AG04449 (cell line): ENCODE results near the gene KATNAL2.
A peak's percentile ranks its signal among the peaks of the same experiment; 100 is the strongest.

Source experiments
- CTCF ChIA-PET: fragments of 350-600 bp; formaldehyde crosslinking; extraction: SDS; loops from one replicate; lab custom pipeline; 2021; ENCODE audit warnings: antibody characterized with exemption; lab: Yijun Ruan, JAX
- POLR2A ChIA-PET: fragments of 400-600, 350-600 bp; formaldehyde crosslinking; extraction: SDS; loops from one replicate; lab custom pipeline; 2020; ENCODE audit warnings: antibody characterized with exemption, inconsistent platforms; lab: Yijun Ruan, JAX
- DNase-seq: peaks from one replicate; pipeline ENCODE4 v3.0.0-alpha.2; 2010; ENCODE audit warnings: low read depth, low spot score
- H3K4me3 ChIP-seq: 2 replicates; pipeline ENCODE4 v1.5.1; 2011; ENCODE audit warnings: low read depth, mild to moderate bottlenecking, control low read depth, low read length
- TF ChIP-seq, protein P1 (sequence below): IDR thresholded peaks from one replicate; pipeline ENCODE4 v1.5.1; 2011; ENCODE audit warnings: mild to moderate bottlenecking, moderate library complexity, low read length, control low read depth, inconsistent platforms; ENCODE audit not compliant: insufficient read depth; ENCODE audit errors: missing control alignments

KATNAL2 gene

DNA sequence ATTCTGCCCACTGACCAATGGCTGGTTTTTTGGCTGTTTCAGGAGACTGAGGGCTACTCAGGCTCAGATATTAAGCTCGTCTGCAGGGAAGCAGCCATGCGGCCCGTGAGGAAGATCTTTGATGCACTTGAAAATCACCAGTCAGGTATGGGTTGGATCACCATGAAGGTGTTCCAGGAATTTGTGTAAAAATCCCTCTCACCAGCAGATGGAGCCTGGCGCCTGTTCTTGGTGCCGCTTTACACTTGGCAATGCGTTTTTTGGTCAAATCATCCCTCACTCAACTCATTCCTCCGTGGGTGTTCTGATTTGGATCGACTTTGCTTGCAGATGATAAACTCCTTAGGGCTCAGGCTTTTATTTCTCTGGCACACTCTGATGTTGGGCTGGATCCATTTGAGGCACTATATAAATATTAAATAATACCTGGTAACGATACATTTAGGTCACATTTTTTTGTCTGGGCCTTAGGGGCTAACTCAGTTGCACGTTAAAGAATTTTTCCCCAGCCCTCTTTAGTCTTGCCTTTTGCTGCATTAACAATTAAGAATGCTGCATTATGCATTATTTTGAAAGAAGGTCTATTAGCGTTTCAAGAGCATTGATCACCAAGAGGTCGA, 182.9 kb downstream of the KATNAL2 start:
- CTCF ChIA-PET: interaction anchor here (0.7 to 10.5 kb wide), 19 partner anchors 9 to 655 kb away, joined by 3 to 187 read pairs (median 4); no protein-coding TSS in a partner anchor
- no peak overlapping the region for H3K4me3 ChIP-seq
- TF ChIP-seq, protein P1, sequence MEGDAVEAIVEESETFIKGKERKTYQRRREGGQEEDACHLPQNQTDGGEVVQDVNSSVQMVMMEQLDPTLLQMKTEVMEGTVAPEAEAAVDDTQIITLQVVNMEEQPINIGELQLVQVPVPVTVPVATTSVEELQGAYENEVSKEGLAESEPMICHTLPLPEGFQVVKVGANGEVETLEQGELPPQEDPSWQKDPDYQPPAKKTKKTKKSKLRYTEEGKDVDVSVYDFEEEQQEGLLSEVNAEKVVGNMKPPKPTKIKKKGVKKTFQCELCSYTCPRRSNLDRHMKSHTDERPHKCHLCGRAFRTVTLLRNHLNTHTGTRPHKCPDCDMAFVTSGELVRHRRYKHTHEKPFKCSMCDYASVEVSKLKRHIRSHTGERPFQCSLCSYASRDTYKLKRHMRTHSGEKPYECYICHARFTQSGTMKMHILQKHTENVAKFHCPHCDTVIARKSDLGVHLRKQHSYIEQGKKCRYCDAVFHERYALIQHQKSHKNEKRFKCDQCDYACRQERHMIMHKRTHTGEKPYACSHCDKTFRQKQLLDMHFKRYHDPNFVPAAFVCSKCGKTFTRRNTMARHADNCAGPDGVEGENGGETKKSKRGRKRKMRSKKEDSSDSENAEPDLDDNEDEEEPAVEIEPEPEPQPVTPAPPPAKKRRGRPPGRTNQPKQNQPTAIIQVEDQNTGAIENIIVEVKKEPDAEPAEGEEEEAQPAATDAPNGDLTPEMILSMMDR: peak; percentile 75
- DNase-seq: no peak
- POLR2A ChIA-PET: interaction anchor here (1.1 kb wide), 1 partner anchor 104 kb away, joined by 4 read pairs; no protein-coding TSS in a partner anchor

DNA sequence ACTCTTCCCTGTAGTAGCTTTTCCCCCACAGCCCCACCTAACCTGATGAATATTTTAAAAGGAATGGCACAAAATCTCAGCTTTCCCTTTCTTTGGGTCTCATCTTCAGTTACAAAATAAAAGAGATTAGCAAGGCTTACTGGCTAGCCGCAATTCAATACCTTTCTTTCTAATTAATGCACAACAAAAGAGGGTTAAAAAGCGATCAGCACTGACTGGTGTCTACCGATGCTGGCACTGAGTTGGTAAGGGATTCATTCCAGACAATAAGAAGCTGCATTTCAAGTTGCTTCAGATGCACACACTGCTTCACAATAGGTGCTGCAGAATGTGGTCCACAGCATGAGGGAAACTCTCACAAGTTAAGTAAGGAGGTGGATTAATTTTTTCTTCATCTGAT, 191.0 kb downstream of the KATNAL2 start:
- DNase-seq: no peak
- CTCF ChIA-PET: interaction anchor here (0.9 to 10.5 kb wide), 3 partner anchors 94 to 640 kb away, joined by 3 to 187 read pairs (median 7); no protein-coding TSS in a partner anchor
- POLR2A ChIA-PET: no interaction called here
- TF ChIP-seq, protein P1: no peak
- no peak overlapping the region for H3K4me3 ChIP-seq

DNA sequence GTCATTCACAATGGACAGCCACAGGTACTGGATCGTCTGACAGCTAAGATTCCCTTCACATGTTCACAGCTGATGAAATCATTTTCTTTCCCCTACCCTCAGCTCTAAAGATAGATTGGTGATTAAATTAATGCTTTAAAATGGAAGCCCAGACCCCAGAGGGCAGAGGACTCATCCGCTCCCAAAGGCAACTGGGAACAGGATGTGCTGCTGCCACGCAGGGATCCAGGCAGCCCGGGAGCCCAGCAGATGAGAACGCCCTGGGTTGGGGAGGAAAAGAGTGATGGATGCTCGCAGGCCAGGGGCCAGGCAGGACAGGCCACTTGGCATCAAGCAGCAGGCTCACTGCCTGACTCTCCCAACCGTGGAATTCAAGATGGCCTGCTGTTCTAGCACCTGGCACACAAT, 191.6 kb downstream of the KATNAL2 start:
- H3K4me3 ChIP-seq: no peak overlapping the region
- TF ChIP-seq, protein P1: no peak
- ChIA-PET POLR2A (no interaction called here), CTCF (interaction anchor here (0.9 to 10.5 kb wide), 2 partner anchors 93 to 107 kb away, joined by 3 to 187 read pairs; no protein-coding TSS in a partner anchor)
- no peak for DNase-seq

DNA sequence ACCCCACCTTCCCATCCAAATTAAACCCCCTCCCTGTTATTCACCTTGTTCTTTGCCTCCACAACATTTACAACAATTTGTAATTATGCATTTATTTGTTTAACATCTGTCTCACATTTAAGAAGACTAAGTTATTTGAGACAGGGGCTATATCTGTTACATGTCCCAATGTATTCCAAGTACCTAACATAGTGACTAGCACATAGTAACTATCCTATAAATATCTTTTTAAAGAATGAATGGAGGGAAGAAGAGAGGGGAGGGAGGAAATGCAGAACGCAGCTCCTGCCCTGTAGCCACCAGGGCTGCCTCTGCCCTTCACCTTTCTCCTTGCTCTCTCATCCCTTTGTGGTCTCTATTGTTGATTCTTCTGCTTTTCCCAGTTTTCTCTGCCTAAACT, 192.3 kb downstream of the KATNAL2 start:
- no peak overlapping the region for H3K4me3 ChIP-seq
- TF ChIP-seq, protein P1: no peak
- no peak for DNase-seq
- POLR2A ChIA-PET: no interaction called here
- CTCF ChIA-PET: interaction anchor here (1.6 to 5.6 kb wide), 3 partner anchors 9 to 95 kb away, joined by 7 to 51 read pairs (median 22); no protein-coding TSS in a partner anchor

DNA sequence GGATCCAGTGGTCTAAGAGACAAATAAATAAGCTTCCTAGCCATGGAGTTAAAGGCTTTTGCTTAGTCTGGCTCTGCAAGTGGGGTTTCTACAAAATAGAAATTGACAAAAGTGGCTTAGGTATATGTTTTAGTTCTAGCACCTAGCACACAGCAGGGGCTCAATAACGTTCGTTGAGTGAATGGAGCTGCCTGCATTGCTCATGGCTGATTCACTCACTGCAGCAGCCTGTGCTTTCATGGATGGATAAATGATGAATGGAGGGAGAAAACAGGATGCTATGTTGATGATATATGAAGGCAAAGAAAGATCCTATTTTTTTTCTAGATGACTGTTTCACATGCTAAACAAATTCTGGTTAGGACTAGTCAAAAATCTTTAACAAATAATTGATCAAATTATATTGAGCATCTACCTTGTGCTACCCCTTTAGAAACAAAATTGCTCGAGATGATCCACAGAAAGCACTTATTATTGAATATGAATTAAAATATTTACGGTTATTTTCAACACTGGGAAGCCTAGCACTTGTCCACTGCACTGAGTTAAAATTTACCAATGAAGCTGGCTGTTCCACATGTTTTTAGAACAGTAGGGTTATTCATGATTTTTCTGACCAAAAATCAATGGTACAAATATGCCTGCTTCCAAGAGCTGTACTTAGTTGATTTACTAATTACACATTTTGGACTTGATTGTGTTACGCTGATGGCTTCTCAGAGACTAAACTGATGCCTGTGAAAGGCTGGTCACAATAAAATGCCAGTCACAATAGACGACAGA, 193.3 kb downstream of the KATNAL2 start:
- no peak overlapping the region for H3K4me3 ChIP-seq
- TF ChIP-seq, protein P1: no peak
- POLR2A ChIA-PET: no interaction called here
- CTCF ChIA-PET: interaction anchor here (1.6 to 5.6 kb wide), 4 partner anchors 10 to 638 kb away, joined by 5 to 51 read pairs (median 14); no protein-coding TSS in a partner anchor
- no peak for DNase-seq
